ENCODE measurements around the gene MEIKIN.
"Not testable (repeated sequence)": the region's sequence is repeated elsewhere in the genome, so short reads cannot be mapped to it uniquely, and the experiment has no call there.

Gene MEIKIN

GRCh38 chr5:131778141-131778540 is 167.3 kb downstream of the MEIKIN start:
- H3K27ac ChIP-seq (ENCODE audit: low read depth in 2 of 2, low read length in 2 of 2); H3K36me3 ChIP-seq (ENCODE audit: control insufficient read depth in 2 of 2, insufficient read depth in 2 of 2, low read length in 2 of 2); H3K4me1 ChIP-seq (ENCODE audit: control insufficient read depth in 2 of 2, insufficient read depth in 2 of 2, low read length in 2 of 2); H3K9me3 ChIP-seq (ENCODE audit: control insufficient read depth in 2 of 2, low read length in 2 of 2); H3K9ac ChIP-seq (ENCODE audit: low read depth in 1 of 2, low read length in 2 of 2); H3K4me3 ChIP-seq (ENCODE audit: low read length in 2 of 2); H3K27me3 ChIP-seq (ENCODE audit: control insufficient read depth in 2 of 2, insufficient read depth in 2 of 2, low read length in 2 of 2): not testable (repeated sequence)

GRCh38 chr5:131776450-131776849 is 169.0 kb downstream of the MEIKIN start:
- H3K27me3 ChIP-seq (ENCODE audit: control insufficient read depth in 2 of 2, insufficient read depth in 2 of 2, low read length in 2 of 2): no peaks in the 10 kb centered on the region
- no peak overlapping the region for H3K9ac ChIP-seq (ENCODE audit: low read depth in 1 of 2, low read length in 2 of 2)
- H3K36me3 ChIP-seq (ENCODE audit: control insufficient read depth in 2 of 2, insufficient read depth in 2 of 2, low read length in 2 of 2): no peaks in the 10 kb centered on the region
- no peaks in the 10 kb centered on the region for H3K9me3 ChIP-seq (ENCODE audit: control insufficient read depth in 2 of 2, low read length in 2 of 2)
- no peaks in the 10 kb centered on the region for H3K4me1 ChIP-seq (ENCODE audit: control insufficient read depth in 2 of 2, insufficient read depth in 2 of 2, low read length in 2 of 2)
- H3K27ac ChIP-seq (ENCODE audit: low read depth in 2 of 2, low read length in 2 of 2): no peak overlapping the region
- no peak overlapping the region for H3K4me3 ChIP-seq (ENCODE audit: low read length in 2 of 2)

GRCh38 chr5:131774652-131775367 is 170.7 kb downstream of the MEIKIN start:
- Histone ChIP-seq H3K4me3 (ENCODE audit: low read length in 2 of 2) (no peak overlapping the region), H3K36me3 (ENCODE audit: control insufficient read depth in 2 of 2, insufficient read depth in 2 of 2, low read length in 2 of 2) (no peaks in the 10 kb centered on the region), H3K9ac (ENCODE audit: low read depth in 1 of 2, low read length in 2 of 2) (no peak overlapping the region), H3K27me3 (ENCODE audit: control insufficient read depth in 2 of 2, insufficient read depth in 2 of 2, low read length in 2 of 2) (no peaks in the 10 kb centered on the region), H3K27ac (ENCODE audit: low read depth in 2 of 2, low read length in 2 of 2) (no peak overlapping the region), H3K9me3 (ENCODE audit: control insufficient read depth in 2 of 2, low read length in 2 of 2) (no peaks in the 10 kb centered on the region), H3K4me1 (ENCODE audit: control insufficient read depth in 2 of 2, insufficient read depth in 2 of 2, low read length in 2 of 2) (no peaks in the 10 kb centered on the region)

GRCh38 chr5:131773805-131774204 is 171.7 kb downstream of the MEIKIN start:
- Histone ChIP-seq H3K27me3 (ENCODE audit: control insufficient read depth in 2 of 2, insufficient read depth in 2 of 2, low read length in 2 of 2) (no peaks in the 10 kb centered on the region), H3K36me3 (ENCODE audit: control insufficient read depth in 2 of 2, insufficient read depth in 2 of 2, low read length in 2 of 2) (no peaks in the 10 kb centered on the region), H3K4me3 (ENCODE audit: low read length in 2 of 2) (no peak overlapping the region), H3K9ac (ENCODE audit: low read depth in 1 of 2, low read length in 2 of 2) (no peak overlapping the region), H3K4me1 (ENCODE audit: control insufficient read depth in 2 of 2, insufficient read depth in 2 of 2, low read length in 2 of 2) (no peaks in the 10 kb centered on the region), H3K9me3 (ENCODE audit: control insufficient read depth in 2 of 2, low read length in 2 of 2) (no peaks in the 10 kb centered on the region), H3K27ac (ENCODE audit: low read depth in 2 of 2, low read length in 2 of 2) (no peak overlapping the region)

- no peaks in the 10 kb centered on the region for H3K9me3 ChIP-seq (ENCODE audit: control insufficient read depth in 2 of 2, low read length in 2 of 2)
- H3K9ac ChIP-seq (ENCODE audit: low read depth in 1 of 2, low read length in 2 of 2): no peak overlapping the region
- H3K4me3 ChIP-seq (ENCODE audit: low read length in 2 of 2): no peak overlapping the region
- H3K27me3 ChIP-seq (ENCODE audit: control insufficient read depth in 2 of 2, insufficient read depth in 2 of 2, low read length in 2 of 2): no peaks in the 10 kb centered on the region
- no peaks in the 10 kb centered on the region for H3K36me3 ChIP-seq (ENCODE audit: control insufficient read depth in 2 of 2, insufficient read depth in 2 of 2, low read length in 2 of 2)
- H3K27ac ChIP-seq (ENCODE audit: low read depth in 2 of 2, low read length in 2 of 2): no peak overlapping the region
- H3K4me1 ChIP-seq (ENCODE audit: control insufficient read depth in 2 of 2, insufficient read depth in 2 of 2, low read length in 2 of 2): no peaks in the 10 kb centered on the region
These were observed 173.8 kb downstream of the MEIKIN start for GRCh38 chr5:131771692-131772091.

GRCh38 chr5:131769961-131770360 is 175.5 kb downstream of the MEIKIN start:
- Histone ChIP-seq H3K4me1 (ENCODE audit: control insufficient read depth in 2 of 2, insufficient read depth in 2 of 2, low read length in 2 of 2) (no peaks in the 10 kb centered on the region), H3K27me3 (ENCODE audit: control insufficient read depth in 2 of 2, insufficient read depth in 2 of 2, low read length in 2 of 2) (no peaks in the 10 kb centered on the region), H3K36me3 (ENCODE audit: control insufficient read depth in 2 of 2, insufficient read depth in 2 of 2, low read length in 2 of 2) (no peaks in the 10 kb centered on the region), H3K4me3 (ENCODE audit: low read length in 2 of 2) (no peak overlapping the region), H3K9ac (ENCODE audit: low read depth in 1 of 2, low read length in 2 of 2) (no peak overlapping the region), H3K27ac (ENCODE audit: low read depth in 2 of 2, low read length in 2 of 2) (no peak overlapping the region), H3K9me3 (ENCODE audit: control insufficient read depth in 2 of 2, low read length in 2 of 2) (no peaks in the 10 kb centered on the region)

GRCh38 chr5:131769336-131769735 is 176.1 kb downstream of the MEIKIN start:
- no peaks in the 10 kb centered on the region for H3K27me3 ChIP-seq (ENCODE audit: control insufficient read depth in 2 of 2, insufficient read depth in 2 of 2, low read length in 2 of 2)
- no peaks in the 10 kb centered on the region for H3K4me1 ChIP-seq (ENCODE audit: control insufficient read depth in 2 of 2, insufficient read depth in 2 of 2, low read length in 2 of 2)
- no peak overlapping the region for H3K27ac ChIP-seq (ENCODE audit: low read depth in 2 of 2, low read length in 2 of 2)
- no peak overlapping the region for H3K9ac ChIP-seq (ENCODE audit: low read depth in 1 of 2, low read length in 2 of 2)
- H3K36me3 ChIP-seq (ENCODE audit: control insufficient read depth in 2 of 2, insufficient read depth in 2 of 2, low read length in 2 of 2): peaks cover 0 to 2% of the 10 kb centered on the region in 2 donors
- no peak overlapping the region for H3K4me3 ChIP-seq (ENCODE audit: low read length in 2 of 2)
- H3K9me3 ChIP-seq (ENCODE audit: control insufficient read depth in 2 of 2, low read length in 2 of 2): no peaks in the 10 kb centered on the region

GRCh38 chr5:131767891-131768290 is 177.6 kb downstream of the MEIKIN start:
- H3K9me3 ChIP-seq (ENCODE audit: control insufficient read depth in 2 of 2, low read length in 2 of 2): peaks cover 0 to 3% of the 10 kb centered on the region in 2 donors
- no peak overlapping the region for H3K9ac ChIP-seq (ENCODE audit: low read depth in 1 of 2, low read length in 2 of 2)
- no peak overlapping the region for H3K27ac ChIP-seq (ENCODE audit: low read depth in 2 of 2, low read length in 2 of 2)
- H3K4me3 ChIP-seq (ENCODE audit: low read length in 2 of 2): no peak overlapping the region
- no peaks in the 10 kb centered on the region for H3K4me1 ChIP-seq (ENCODE audit: control insufficient read depth in 2 of 2, insufficient read depth in 2 of 2, low read length in 2 of 2)
- H3K27me3 ChIP-seq (ENCODE audit: control insufficient read depth in 2 of 2, insufficient read depth in 2 of 2, low read length in 2 of 2): no peaks in the 10 kb centered on the region
- peaks cover 0 to 5% of the 10 kb centered on the region in 2 donors for H3K36me3 ChIP-seq (ENCODE audit: control insufficient read depth in 2 of 2, insufficient read depth in 2 of 2, low read length in 2 of 2)

GRCh38 chr5:131766689-131767088 is 178.8 kb downstream of the MEIKIN start:
- Histone ChIP-seq H3K4me3 (ENCODE audit: low read length in 2 of 2) (no peak overlapping the region), H3K27me3 (ENCODE audit: control insufficient read depth in 2 of 2, insufficient read depth in 2 of 2, low read length in 2 of 2) (no peaks in the 10 kb centered on the region), H3K9me3 (ENCODE audit: control insufficient read depth in 2 of 2, low read length in 2 of 2) (peaks cover 0 to 3% of the 10 kb centered on the region in 2 donors), H3K27ac (ENCODE audit: low read depth in 2 of 2, low read length in 2 of 2) (no peak overlapping the region), H3K9ac (ENCODE audit: low read depth in 1 of 2, low read length in 2 of 2) (no peak overlapping the region), H3K36me3 (ENCODE audit: control insufficient read depth in 2 of 2, insufficient read depth in 2 of 2, low read length in 2 of 2) (peaks cover 0 to 5% of the 10 kb centered on the region in 2 donors), H3K4me1 (ENCODE audit: control insufficient read depth in 2 of 2, insufficient read depth in 2 of 2, low read length in 2 of 2) (no peaks in the 10 kb centered on the region)

GRCh38 chr5:131765261-131765660 is 180.2 kb downstream of the MEIKIN start:
- Histone ChIP-seq H3K27ac (ENCODE audit: low read depth in 2 of 2, low read length in 2 of 2) (no peak overlapping the region), H3K9ac (ENCODE audit: low read depth in 1 of 2, low read length in 2 of 2) (no peak overlapping the region), H3K9me3 (ENCODE audit: control insufficient read depth in 2 of 2, low read length in 2 of 2) (peaks cover 0 to 3% of the 10 kb centered on the region in 2 donors), H3K4me3 (ENCODE audit: low read length in 2 of 2) (no peak overlapping the region), H3K27me3 (ENCODE audit: control insufficient read depth in 2 of 2, insufficient read depth in 2 of 2, low read length in 2 of 2) (no peaks in the 10 kb centered on the region), H3K4me1 (ENCODE audit: control insufficient read depth in 2 of 2, insufficient read depth in 2 of 2, low read length in 2 of 2) (no peaks in the 10 kb centered on the region), H3K36me3 (ENCODE audit: control insufficient read depth in 2 of 2, insufficient read depth in 2 of 2, low read length in 2 of 2) (peaks cover 0 to 5% of the 10 kb centered on the region in 2 donors)

Data from mucosa of rectum (tissue), 2 donors.